Gastroesophageal sphincter (tissue), 3 donors: Measurements from ENCODE around the gene EFNA4.

Experiments
- CTCF ChIP-seq, 4 experiments: fragments of 200-600 bp in 2 of 4; fragments of 450-650 bp in 2 of 4; sonication (generic) in 1 of 4; IDR thresholded peaks; one replicate each; pipeline ENCODE4 v1.5.1; 2017 to 2019; ENCODE audit warnings: antibody characterized with exemption in 4 of 4, mild to moderate bottlenecking in 2 of 4, moderate library complexity in 2 of 4
- EP300 ChIP-seq: sonication (generic); formaldehyde crosslinking; IDR thresholded peaks from one replicate; pipeline ENCODE4 v1.6.1; 2017; ENCODE audit warnings: antibody characterized with exemption, mild to moderate bottlenecking
- POLR2A ChIP-seq, 2 donors: fragments of 450-650 bp; IDR thresholded peaks; one replicate each; pipeline ENCODE4 v1.6.1; 2017; ENCODE audit warnings: antibody characterized with exemption in 2 of 2, mild to moderate bottlenecking in 2 of 2, moderate library complexity in 1 of 2
- POLR2AphosphoS5 ChIP-seq: sonication (generic); formaldehyde crosslinking; IDR thresholded peaks from one replicate; pipeline ENCODE4 v1.6.1; 2017; ENCODE audit warnings: antibody characterized with exemption

DNA sequence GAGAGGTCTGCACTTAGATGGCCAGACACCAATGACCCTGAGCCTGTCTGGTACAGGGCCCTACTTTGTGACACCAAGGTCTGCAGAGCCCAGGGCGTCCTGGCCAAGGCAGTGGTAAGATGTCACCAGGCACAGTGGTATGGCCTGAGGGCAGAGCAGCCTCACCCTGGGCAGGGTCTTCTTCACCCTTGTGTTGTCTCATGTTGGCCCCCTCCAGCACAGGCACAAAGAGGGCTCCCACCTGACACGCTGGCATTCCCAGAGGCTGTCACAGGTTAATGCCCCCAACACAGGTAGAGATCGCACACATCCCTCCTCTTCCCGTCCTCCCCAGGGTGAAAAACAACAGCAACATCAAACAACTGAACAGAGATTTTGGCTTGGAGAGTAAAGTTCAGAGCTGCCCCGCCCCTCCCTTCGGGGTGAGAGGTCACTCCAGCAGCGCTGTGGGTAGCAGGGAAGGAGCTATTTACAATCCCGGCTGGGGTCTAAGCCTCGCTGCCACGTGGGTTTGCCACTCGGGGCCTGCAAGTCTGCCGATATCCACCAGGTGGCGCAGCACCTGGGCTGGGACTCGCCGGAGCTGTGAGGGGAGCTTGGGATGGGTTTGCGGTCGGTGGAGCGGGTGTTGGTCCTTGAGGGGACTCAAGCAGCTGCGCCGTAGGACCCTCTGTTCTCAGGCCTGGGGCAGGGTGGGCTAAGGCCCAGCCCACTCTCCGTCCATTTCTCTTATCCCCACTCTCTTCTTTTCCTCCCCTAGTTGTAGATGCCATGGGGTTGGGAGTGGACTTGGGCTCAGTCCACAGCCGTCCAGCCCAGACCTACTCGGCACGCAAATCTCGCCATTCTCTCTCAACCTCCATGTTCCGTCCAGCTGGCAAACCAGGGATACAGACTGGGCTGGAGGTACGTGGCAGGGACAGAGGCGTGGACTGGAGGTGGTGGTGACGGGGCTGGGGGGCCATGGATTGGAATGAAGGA lies 27.8 kb downstream of the EFNA4 start:
- TF ChIP-seq CTCF (IDR thresholded peaks at IDR 0.05) (peak; percentile 97 to 99 (median 98)), POLR2AphosphoS5 (no peak), POLR2A (IDR thresholded peaks at IDR 0.05) (no peak), EP300 (no peak)
